RPMI7951 (cell line): ENCODE measurements around the gene RAB26. TPM values are rescaled to one million over a fixed set of nuclear protein-coding genes. Genes with fewer than 3 reads are reported as not detected.
"Not testable (repeated sequence)": the region's sequence is repeated elsewhere in the genome, so short reads cannot be mapped to it uniquely, and the experiment has no call there.

ENCODE experiments used
- DNase-seq: peaks from one replicate; pipeline ENCODE4 v3.0.0-alpha.2; 2012; ENCODE audit warnings: low read depth
- total RNA-seq: library from RNA; depleted of rRNA; stranded (reverse); fragments of >200 nt; shearing (Covaris generic); gene quantifications from 2 replicates; pipeline ENCODE4 v1.2.3, GENCODE V29; 2014; rRNA removed

Gene RAB26, protein sequence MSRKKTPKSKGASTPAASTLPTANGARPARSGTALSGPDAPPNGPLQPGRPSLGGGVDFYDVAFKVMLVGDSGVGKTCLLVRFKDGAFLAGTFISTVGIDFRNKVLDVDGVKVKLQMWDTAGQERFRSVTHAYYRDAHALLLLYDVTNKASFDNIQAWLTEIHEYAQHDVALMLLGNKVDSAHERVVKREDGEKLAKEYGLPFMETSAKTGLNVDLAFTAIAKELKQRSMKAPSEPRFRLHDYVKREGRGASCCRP
- 0.20 and 0.72 TPM in 2 replicates for total RNA-seq

GRCh38 chr16:2147981-2148671, at the start of gene RAB26:
Gene RAB26, plus strand, starts transcription at chr16:2148625. Its CDS starts 159 bp downstream, at chr16:2148784.
- peak; percentile 63 for DNase-seq

GRCh38 chr16:2101581-2101980, 46.8 kb upstream of the RAB26 start:
- DNase-seq: not testable (repeated sequence)

- no peak for DNase-seq
These were observed 46.0 kb upstream of the RAB26 start for GRCh38 chr16:2102471-2102870.

DNA sequence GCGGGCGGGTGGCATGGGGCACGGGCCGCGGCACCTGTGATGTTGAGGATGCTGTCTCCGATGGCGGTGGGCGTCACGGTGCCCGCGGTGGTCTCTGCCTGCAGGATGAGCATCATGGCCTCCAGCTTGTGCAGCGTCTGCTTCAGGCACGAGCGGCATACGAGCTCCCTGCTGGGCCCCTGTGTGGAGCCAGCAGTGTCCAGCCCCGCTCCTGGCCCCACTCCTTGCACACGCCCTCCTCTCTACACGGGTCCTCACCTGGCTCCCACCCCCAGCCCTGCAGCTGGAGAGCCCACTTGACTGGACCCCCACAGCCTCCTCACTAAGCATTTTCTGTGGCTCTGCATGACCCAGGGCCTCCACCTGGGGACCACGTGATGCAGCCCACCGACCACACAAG, 44.0 kb upstream of the RAB26 start:
- not testable (repeated sequence) for DNase-seq

- DNase-seq: not testable (repeated sequence)
These were observed 43.1 kb upstream of the RAB26 start for GRCh38 chr16:2105291-2105690.

GRCh38 chr16:2105769-2106168, 42.7 kb upstream of the RAB26 start:
- not testable (repeated sequence) for DNase-seq

DNA sequence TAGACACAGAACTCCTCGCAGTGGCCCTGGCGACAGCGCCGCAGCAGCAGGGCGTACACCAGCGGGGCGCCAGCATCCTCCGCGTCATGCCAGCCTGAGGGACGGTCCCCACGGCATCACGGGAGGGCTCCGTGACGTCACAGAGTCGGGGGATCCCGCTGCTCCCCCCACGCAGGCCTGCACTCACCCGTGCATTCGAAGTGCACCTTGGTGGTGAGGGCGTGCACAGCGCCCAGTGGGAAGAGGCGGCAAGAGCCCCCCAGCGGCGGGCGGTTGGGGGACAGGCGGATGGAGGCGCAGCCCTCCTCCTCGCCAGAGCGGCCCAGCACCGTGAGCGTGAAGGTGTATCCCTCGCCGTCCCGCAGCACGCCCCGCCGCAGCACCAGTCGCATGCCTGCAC, 42.2 kb upstream of the RAB26 start:
- DNase-seq: not testable (repeated sequence)

- peak; percentile 96 for DNase-seq
These were observed 41.2 kb upstream of the RAB26 start for GRCh38 chr16:2107121-2107790.

- not testable (repeated sequence) for DNase-seq
These were observed 40.7 kb upstream of the RAB26 start for GRCh38 chr16:2107791-2108125.

DNA sequence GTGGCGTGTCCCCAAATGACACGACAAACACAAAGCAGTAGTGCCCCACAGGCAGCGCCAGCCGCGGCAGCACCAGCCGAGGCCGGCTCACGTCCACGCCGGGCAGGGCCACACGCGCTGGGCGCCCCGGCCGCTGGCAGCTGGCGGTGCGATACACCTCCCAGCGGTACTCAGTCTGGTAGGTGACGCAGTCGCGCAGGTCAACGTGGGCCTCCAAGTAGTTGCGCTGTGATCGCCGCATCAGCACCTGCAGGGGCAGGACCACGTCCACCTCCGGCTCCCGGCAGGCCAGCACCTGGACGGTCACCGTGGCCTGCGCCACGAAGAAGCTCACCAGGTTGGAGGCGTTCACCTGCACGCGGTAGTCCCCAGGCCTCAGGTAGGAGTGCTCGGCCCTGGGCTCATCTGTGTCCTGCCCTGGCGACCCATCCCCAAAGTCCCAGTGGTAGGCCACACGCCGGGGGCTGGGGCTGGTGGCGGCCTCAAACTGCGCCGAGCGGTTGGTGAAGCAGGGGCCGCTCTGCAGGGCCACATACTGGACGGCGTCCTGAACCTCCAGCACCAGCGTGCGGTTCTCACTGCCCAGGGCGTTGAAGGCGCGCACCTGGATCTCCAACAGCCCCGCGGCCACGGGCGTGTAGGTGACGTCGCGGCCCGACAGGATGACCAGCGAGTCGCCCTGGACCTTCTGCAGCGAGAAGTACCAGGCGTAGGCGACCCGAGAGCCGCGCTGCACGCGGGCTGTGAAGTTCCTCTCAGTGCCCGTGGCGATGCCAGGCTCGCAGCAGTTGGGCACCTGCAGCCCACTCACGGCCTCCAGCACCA, 39.8 kb upstream of the RAB26 start:
- DNase-seq: not testable (repeated sequence)

DNA sequence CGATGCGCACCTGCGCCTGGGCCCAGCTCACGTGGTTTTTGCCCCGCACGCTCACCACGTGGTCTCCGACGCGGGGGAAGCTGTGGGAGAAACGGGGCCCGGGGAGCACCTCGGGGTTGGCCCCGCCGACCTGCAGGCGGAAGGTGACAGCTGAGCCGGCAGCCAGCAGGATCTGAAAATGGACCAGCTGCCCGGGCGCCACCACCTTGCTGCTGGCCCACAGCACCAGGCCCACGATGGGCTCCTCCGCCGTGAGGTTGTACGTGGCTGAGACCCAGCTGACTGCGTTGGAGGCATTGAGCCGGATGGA, 39.2 kb upstream of the RAB26 start:
- not testable (repeated sequence) for DNase-seq

DNA sequence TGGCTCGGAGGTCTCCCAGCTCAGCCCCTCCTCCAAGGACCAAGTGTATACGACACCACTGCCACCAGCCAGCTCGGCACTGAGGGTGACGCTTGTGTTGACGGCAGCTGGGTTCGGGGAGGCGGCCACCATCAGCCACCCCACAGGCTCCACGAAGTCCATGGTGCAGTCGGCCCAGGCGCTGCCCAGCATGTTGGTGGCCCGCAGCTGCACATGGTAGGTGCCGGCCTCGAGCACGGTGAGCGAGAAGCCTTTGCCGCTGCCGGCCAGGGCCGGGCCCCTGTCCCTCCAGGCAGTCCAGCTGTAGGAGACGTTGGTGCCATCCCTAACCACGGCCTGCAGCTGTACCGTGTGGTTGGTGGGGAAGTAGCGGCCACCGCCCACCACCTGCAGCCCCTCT, 38.6 kb upstream of the RAB26 start:
- not testable (repeated sequence) for DNase-seq

DNA sequence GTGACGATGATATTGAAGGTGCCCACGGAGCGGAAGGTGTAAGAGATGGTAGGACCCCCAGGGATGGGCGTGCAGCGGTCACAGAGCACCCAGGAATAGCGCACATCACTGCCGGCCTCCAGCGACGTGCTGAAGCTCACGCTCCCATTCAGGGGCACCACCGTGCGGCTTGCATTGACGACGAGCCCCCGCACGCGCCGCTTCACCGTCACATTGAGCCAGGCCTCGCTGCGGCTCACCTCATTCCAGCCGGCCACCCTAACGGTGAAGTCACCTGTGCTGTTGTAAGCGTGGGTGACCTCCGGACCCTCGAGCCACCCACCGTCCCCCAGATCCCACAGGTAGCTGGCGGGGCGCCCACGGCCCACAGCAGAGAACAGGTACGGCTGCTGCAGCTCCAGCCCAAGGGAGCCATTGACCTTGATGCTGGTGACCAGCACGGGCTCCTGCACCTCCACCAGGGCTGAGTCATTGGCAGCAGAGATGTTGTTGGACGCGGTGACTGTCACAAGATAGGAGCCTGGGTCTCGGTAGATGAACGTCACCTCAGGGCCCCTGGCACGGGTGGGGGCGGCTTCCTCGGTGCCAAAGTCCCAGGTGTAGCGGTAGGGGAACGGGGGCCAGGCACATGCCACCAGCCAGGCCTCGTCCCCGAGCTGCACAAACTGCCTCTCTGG, 38.0 kb upstream of the RAB26 start:
- not testable (repeated sequence) for DNase-seq

DNA sequence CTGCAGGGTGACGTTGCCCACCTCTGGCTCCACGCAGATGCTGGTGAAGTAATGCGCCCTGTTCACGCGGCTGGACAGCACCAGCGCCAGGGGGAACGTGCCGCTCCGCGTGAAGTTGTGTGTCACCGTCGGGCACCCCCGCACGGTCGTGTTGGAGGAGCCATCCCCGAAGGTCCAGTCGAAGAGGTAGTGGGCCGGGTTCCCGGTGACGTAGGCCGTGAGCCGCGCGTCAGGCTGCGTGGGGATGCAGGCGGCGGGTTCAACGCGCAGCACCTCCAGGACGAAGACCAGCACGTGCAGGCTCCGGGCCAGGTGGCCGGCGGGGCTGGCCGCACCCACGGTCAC, 37.4 kb upstream of the RAB26 start:
- DNase-seq: not testable (repeated sequence)

DNA sequence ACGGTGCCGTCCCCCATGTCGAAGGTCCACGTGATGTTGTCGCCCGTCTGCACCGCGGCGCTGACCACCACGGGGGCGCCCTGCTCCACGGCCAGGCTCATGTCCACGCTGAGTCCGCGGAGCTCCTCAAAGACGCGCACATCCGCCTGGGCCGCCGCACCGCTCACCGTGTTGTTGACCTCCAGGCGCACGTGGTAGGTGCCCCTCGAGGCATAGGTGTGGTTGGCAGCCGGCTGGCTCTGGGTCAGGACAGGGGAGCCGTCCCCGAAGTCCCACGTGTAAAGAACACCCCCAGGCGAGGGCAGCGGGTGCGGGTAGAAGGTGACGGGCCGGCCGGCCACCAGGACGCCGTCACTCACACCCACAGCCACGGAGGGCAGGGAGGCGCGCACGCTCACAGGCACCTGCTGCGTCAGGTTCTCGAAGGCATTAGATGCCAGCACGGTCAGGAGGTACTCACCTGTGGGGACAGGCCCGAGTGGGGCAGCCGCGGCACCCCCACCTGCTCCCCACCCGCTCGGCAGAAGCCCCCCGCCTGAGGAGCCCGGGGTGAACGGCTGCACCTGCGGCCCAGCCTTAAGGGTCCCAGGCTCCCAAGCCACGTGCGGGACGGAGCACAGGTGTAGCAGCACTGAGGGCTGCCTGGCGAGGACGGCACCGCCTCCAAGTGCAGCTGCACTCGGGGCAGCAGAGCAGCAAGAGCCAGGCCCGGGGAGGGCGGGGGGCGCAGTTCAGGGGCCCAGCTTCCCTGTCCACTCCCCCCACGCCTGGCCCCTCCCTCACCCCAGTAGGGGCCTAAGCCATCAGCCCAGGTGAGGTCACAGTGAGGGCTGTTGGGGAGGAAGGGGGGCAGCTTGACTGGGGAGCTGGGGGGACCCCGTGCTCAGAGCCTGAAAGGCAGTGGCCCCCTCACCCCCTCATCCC, 36.8 kb upstream of the RAB26 start:
- DNase-seq: not testable (repeated sequence)

DNA sequence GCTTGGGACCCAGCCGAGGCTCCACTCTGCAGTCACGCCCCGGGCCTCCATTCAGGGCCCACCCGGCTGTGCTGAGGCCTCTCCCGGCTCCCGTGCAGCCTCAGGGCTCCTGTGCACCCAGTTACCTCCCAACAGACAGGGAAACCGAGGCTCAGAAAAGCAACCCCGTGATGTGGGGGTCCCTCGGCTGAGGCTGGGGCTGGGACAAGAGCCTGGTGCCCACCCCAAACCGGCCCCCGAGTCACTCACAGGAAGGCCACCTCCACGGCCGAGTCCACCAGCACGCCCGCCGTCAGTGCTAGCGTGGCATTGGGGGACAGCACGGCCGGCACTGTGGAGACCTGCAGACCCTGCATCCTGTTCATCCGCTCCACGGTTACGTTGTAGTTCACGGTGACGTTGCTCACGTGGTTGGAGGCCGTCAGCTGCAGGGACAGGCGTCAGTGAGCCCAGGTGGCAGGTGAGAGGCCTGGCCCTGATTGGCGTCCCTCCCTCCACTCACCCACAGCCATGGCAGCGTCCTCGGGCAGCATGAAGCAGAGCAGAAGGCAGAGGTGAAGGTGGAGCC, 35.8 kb upstream of the RAB26 start:
- not testable (repeated sequence) for DNase-seq

DNA sequence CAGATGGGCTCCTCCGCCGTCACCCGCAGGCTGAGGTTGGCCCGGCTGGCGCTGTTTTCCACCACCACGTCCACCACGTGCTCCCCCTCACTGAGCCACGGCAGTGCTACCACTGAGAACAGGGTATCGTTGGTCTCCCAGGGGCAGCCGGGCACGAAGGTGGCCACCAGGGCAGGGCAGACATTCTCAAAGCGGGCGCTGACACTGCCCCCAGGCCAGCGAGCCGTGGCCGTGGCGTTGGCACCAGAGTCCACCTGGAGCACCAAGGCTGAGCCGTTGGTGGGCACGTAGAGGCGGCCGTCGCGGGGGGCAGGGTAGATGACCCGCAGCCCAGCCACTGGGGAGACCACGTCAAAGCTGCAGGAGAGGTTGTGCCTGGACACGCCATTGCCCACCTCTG, 34.2 kb upstream of the RAB26 start:
- DNase-seq: not testable (repeated sequence)

DNA sequence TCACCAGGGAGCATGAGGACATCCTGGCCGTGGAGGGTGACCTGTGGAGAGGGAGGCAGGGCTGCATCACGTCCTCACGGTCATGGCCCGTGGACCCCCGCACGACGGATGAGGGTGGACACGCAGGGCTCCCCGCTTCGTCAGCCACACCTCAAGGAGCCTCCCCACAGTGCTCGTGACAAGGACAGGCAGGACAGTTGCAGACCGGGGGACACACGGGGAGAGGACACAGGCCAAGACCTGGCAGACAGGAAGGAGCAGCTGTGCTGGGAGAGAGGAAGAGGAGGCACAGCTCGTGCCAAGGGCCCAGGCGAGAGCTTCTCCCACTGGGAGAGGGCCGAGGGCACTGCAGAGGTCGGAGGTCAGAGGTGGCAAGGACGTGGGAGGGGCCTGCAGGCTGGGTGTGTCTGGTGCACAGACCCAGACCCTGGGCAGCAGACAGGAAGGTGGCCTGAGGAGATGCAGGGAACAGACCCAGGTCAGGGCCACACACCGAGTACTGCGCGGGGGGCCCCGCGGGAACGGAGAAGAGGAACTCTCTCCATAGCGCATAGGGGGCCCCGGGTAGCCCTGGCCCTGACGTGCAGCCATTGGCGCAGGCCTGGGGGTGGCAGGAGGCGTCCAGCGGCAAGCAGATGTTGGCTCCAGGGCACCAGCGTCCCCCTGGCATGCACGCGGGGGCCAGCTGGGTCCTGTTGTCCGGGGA, 33.4 kb upstream of the RAB26 start:
- not testable (repeated sequence) for DNase-seq

DNA sequence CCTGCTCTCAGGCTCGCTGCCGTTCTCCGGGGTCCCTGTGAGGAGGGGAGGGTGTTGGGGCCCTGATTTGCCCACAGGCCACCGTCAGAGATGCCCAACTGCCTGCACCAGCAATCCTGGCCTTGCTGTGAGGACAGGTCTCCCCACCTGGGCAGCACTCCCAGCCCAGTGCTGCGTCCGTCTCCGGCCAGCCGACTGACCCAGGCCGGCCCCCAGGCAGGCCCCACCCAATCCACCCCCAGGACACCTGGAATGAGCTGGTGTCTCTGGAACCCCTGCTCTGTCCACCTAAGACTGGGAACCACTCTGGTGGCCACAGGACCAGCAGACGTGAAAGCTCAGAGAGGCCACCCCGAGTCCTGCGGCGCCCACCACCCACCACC, 32.8 kb upstream of the RAB26 start:
- no peak for DNase-seq

- not testable (repeated sequence) for DNase-seq
These were observed 32.0 kb upstream of the RAB26 start for GRCh38 chr16:2116428-2116827.
